HEK293 (cell line): ENCODE results near the gene TSBP1.

Experiments
- GLIS2 ChIP-seq: fragments of 450-650 bp; formaldehyde crosslinking; IDR thresholded peaks from 2 replicates; pipeline ENCODE4 v1.5.1; 2016; ENCODE audit warnings: missing biosample characterization, missing genetic modification characterization
- KLF9 ChIP-seq: fragments of 450-650 bp; formaldehyde crosslinking; IDR thresholded peaks from 2 replicates; pipeline ENCODE4 v1.5.1; 2016; ENCODE audit warnings: missing biosample characterization, missing genetic modification characterization, low read depth
- ZBTB17 ChIP-seq: fragments of 450-650 bp; formaldehyde crosslinking; IDR thresholded peaks from 2 replicates; pipeline ENCODE4 v1.5.1; 2016; ENCODE audit warnings: missing biosample characterization, missing genetic modification characterization
- ZBTB20 ChIP-seq: fragments of 450-650 bp; formaldehyde crosslinking; IDR thresholded peaks from 2 replicates; pipeline ENCODE4 v1.5.1; 2016; ENCODE audit warnings: missing biosample characterization, missing genetic modification characterization
- ZFHX2 ChIP-seq: fragments of 450-650 bp; formaldehyde crosslinking; conservative IDR thresholded peaks from 2 replicates; pipeline ENCODE4 v1.5.1; 2016; ENCODE audit warnings: missing biosample characterization, missing genetic modification characterization
- ZNF175 ChIP-seq: fragments of 450-650 bp; formaldehyde crosslinking; IDR thresholded peaks from 2 replicates; pipeline ENCODE4 v1.5.1; 2016; ENCODE audit warnings: missing biosample characterization, missing genetic modification characterization
- ZNF214 ChIP-seq: fragments of 450-650 bp; formaldehyde crosslinking; IDR thresholded peaks from 2 replicates; pipeline ENCODE4 v1.5.1; 2017; ENCODE audit warnings: missing biosample characterization, mild to moderate bottlenecking, missing genetic modification characterization, borderline replicate concordance
- ZNF266 ChIP-seq: fragments of 450-650 bp; formaldehyde crosslinking; IDR thresholded peaks from 2 replicates; pipeline ENCODE4 v1.5.1; 2016; ENCODE audit warnings: missing biosample characterization, missing genetic modification characterization, low read depth
- ZNF274 ChIP-seq, 2 experiments: fragments of 200-500 bp in 1 of 2; fragments of 450-650 bp in 1 of 2; sonication (Bioruptor generic) in 1 of 2; formaldehyde crosslinking in 1 of 2; IDR thresholded peaks; 2 replicates each; pipeline versions ENCODE4 v1.5.1 to v1.6.1; 2014 to 2016; ENCODE audit warnings: borderline replicate concordance in 1 of 2, inconsistent platforms in 1 of 2, low read length in 1 of 2, missing biosample characterization in 1 of 2, missing genetic modification characterization in 1 of 2
- ZNF335 ChIP-seq: fragments of 450-650 bp; formaldehyde crosslinking; conservative IDR thresholded peaks from 2 replicates; pipeline ENCODE4 v1.5.1; 2016; ENCODE audit warnings: missing biosample characterization, missing genetic modification characterization
- ZNF394 ChIP-seq: fragments of 450-650 bp; formaldehyde crosslinking; IDR thresholded peaks from 2 replicates; pipeline ENCODE4 v1.5.1; 2016; ENCODE audit warnings: missing biosample characterization, missing genetic modification characterization, mild to moderate bottlenecking, moderate library complexity, borderline replicate concordance
- ZNF426 ChIP-seq: fragments of 450-650 bp; formaldehyde crosslinking; IDR thresholded peaks from 2 replicates; pipeline ENCODE4 v1.5.1; 2017; ENCODE audit warnings: missing biosample characterization, missing genetic modification characterization, mild to moderate bottlenecking, inconsistent platforms, moderate library complexity
- ZNF510 ChIP-seq: fragments of 450-650 bp; formaldehyde crosslinking; IDR thresholded peaks from 2 replicates; pipeline ENCODE4 v1.5.1; 2018; ENCODE audit warnings: mild to moderate bottlenecking, missing genetic modification characterization, missing biosample characterization; ENCODE audit not compliant: insufficient replicate concordance
- ZNF747 ChIP-seq: fragments of 450-650 bp; formaldehyde crosslinking; IDR thresholded peaks from 2 replicates; pipeline ENCODE4 v1.5.1; 2016; ENCODE audit warnings: missing biosample characterization, missing genetic modification characterization
- ZNF843 ChIP-seq: fragments of 450-650 bp; formaldehyde crosslinking; IDR thresholded peaks from 2 replicates; pipeline ENCODE4 v1.5.1; 2016; ENCODE audit warnings: missing biosample characterization, missing genetic modification characterization
- TF ChIP-seq, protein P1 (sequence below): fragments of 450-650 bp; formaldehyde crosslinking; IDR thresholded peaks from 2 replicates; pipeline ENCODE4 v1.5.1; 2016; ENCODE audit warnings: missing biosample characterization, missing genetic modification characterization
- TF ChIP-seq, protein P2 (sequence below): fragments of 450-650 bp; formaldehyde crosslinking; IDR thresholded peaks from 2 replicates; pipeline ENCODE4 v1.5.1; 2016; ENCODE audit warnings: missing biosample characterization, missing genetic modification characterization, low read depth
- TF ChIP-seq, protein P3 (sequence below): fragments of 450-650 bp; formaldehyde crosslinking; IDR thresholded peaks from 2 replicates; pipeline ENCODE4 v1.5.1; 2016; ENCODE audit warnings: missing biosample characterization, missing genetic modification characterization
- TF ChIP-seq, protein P4 (sequence below): fragments of 450-650 bp; formaldehyde crosslinking; IDR thresholded peaks from 2 replicates; pipeline ENCODE4 v1.5.1; 2016; ENCODE audit warnings: missing biosample characterization, missing genetic modification characterization
- TF ChIP-seq, protein P5 (sequence below): sonication (generic); formaldehyde crosslinking; IDR thresholded peaks from 2 replicates; pipeline ENCODE4 v1.8.1; 2022; ENCODE audit warnings: mild to moderate bottlenecking, moderate library complexity, missing genetic modification reagents
- TF ChIP-seq, protein P6 (sequence below): fragments of 450-650 bp; formaldehyde crosslinking; IDR thresholded peaks from 2 replicates; pipeline ENCODE4 v1.5.1; 2016; ENCODE audit warnings: missing biosample characterization, missing genetic modification characterization
- TF ChIP-seq, protein P7 (sequence below): fragments of 450-650 bp; formaldehyde crosslinking; IDR thresholded peaks from 2 replicates; pipeline ENCODE4 v1.5.1; 2016; ENCODE audit warnings: missing biosample characterization, missing genetic modification characterization
- TF ChIP-seq, protein P8 (sequence below): fragments of 450-650 bp; formaldehyde crosslinking; IDR thresholded peaks from 2 replicates; pipeline ENCODE4 v1.5.1; 2016; ENCODE audit warnings: missing biosample characterization, missing genetic modification characterization
- TF ChIP-seq, protein P9 (sequence below): fragments of 450-650 bp; formaldehyde crosslinking; IDR thresholded peaks from 2 replicates; pipeline ENCODE4 v1.5.1; 2016; ENCODE audit warnings: missing biosample characterization, missing genetic modification characterization

TSBP1 gene

DNA sequence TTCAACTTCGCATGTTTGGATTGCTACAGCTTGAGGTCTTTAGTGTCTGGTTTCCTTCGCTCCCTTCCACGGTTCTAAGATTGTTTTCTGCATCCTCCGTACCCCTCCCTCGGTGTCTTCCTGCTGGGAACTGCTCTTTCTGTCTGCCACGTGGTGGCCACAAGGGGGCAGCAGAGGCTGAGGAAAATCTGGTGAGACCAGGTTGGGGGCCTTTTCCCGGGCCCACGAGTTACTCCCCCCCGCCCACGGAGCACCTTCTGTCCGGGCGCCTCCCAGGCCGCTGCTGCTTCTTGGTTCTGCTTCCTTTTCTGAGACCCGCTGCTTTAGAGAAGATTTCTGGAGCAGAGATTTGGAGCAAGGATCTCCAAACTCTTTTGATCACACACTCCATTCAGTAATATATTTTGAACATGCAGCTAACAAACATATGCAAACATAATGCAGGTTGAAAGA is 126.7 kb downstream of the TSBP1 start (continued):
- TF ChIP-seq, protein P1, sequence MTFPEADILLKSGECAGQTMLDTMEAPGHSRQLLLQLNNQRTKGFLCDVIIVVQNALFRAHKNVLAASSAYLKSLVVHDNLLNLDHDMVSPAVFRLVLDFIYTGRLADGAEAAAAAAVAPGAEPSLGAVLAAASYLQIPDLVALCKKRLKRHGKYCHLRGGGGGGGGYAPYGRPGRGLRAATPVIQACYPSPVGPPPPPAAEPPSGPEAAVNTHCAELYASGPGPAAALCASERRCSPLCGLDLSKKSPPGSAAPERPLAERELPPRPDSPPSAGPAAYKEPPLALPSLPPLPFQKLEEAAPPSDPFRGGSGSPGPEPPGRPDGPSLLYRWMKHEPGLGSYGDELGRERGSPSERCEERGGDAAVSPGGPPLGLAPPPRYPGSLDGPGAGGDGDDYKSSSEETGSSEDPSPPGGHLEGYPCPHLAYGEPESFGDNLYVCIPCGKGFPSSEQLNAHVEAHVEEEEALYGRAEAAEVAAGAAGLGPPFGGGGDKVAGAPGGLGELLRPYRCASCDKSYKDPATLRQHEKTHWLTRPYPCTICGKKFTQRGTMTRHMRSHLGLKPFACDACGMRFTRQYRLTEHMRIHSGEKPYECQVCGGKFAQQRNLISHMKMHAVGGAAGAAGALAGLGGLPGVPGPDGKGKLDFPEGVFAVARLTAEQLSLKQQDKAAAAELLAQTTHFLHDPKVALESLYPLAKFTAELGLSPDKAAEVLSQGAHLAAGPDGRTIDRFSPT (tag by site-specific recombination) = no peak
- TF ChIP-seq, protein P2, sequence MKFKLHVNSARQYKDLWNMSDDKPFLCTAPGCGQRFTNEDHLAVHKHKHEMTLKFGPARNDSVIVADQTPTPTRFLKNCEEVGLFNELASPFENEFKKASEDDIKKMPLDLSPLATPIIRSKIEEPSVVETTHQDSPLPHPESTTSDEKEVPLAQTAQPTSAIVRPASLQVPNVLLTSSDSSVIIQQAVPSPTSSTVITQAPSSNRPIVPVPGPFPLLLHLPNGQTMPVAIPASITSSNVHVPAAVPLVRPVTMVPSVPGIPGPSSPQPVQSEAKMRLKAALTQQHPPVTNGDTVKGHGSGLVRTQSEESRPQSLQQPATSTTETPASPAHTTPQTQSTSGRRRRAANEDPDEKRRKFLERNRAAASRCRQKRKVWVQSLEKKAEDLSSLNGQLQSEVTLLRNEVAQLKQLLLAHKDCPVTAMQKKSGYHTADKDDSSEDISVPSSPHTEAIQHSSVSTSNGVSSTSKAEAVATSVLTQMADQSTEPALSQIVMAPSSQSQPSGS (tag by site-specific recombination) = no peak
- TF ChIP-seq ZNF510 (tag by site-specific recombination) (no peak), ZFHX2 (tag by site-specific recombination) (peak; percentile 87), ZBTB17 (tag by site-specific recombination) (peak; percentile 79; the same call in 1 of the 2 replicates), ZNF426 (no peak), ZNF274 (IDR thresholded peaks at IDR 0.05; ENCODE audit: low read length) (no peak), ZNF274 (tag by site-specific recombination; IDR thresholded peaks at IDR 0.05; ENCODE audit: borderline replicate concordance) (no peak), ZNF266 (tag by site-specific recombination) (no peak), ZNF747 (tag by site-specific recombination) (no peak), ZNF175 (tag by site-specific recombination) (no peak), ZNF843 (tag by site-specific recombination) (no peak), GLIS2 (tag by site-specific recombination) (peak; percentile 85), ZNF214 (tag by site-specific recombination) (no peak), ZBTB20 (tag by site-specific recombination) (peak; percentile 34; the same call in 1 of the 2 replicates), KLF9 (tag by site-specific recombination) (no peak), ZNF335 (peak; percentile 65), ZNF394 (tag by site-specific recombination) (peak; percentile 60; the same call in 1 of the 2 replicates)
- TF ChIP-seq, protein P3, sequence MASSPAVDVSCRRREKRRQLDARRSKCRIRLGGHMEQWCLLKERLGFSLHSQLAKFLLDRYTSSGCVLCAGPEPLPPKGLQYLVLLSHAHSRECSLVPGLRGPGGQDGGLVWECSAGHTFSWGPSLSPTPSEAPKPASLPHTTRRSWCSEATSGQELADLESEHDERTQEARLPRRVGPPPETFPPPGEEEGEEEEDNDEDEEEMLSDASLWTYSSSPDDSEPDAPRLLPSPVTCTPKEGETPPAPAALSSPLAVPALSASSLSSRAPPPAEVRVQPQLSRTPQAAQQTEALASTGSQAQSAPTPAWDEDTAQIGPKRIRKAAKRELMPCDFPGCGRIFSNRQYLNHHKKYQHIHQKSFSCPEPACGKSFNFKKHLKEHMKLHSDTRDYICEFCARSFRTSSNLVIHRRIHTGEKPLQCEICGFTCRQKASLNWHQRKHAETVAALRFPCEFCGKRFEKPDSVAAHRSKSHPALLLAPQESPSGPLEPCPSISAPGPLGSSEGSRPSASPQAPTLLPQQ (tag by site-specific recombination) = peak; percentile 93
- TF ChIP-seq, protein P4, sequence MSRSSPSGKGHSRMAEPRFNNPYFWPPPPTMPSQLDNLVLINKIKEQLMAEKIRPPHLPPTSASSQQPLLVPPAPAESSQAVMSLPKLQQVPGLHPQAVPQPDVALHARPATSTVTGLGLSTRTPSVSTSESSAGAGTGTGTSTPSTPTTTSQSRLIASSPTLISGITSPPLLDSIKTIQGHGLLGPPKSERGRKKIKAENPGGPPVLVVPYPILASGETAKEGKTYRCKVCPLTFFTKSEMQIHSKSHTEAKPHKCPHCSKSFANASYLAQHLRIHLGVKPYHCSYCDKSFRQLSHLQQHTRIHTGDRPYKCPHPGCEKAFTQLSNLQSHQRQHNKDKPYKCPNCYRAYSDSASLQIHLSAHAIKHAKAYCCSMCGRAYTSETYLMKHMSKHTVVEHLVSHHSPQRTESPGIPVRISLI (tag by site-specific recombination) = no peak
- TF ChIP-seq, protein P5, sequence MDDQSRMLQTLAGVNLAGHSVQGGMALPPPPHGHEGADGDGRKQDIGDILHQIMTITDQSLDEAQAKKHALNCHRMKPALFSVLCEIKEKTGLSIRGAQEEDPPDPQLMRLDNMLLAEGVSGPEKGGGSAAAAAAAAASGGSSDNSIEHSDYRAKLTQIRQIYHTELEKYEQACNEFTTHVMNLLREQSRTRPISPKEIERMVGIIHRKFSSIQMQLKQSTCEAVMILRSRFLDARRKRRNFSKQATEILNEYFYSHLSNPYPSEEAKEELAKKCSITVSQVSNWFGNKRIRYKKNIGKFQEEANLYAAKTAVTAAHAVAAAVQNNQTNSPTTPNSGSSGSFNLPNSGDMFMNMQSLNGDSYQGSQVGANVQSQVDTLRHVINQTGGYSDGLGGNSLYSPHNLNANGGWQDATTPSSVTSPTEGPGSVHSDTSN (CRISPR knock-in tag) = no peak
- TF ChIP-seq, protein P6, sequence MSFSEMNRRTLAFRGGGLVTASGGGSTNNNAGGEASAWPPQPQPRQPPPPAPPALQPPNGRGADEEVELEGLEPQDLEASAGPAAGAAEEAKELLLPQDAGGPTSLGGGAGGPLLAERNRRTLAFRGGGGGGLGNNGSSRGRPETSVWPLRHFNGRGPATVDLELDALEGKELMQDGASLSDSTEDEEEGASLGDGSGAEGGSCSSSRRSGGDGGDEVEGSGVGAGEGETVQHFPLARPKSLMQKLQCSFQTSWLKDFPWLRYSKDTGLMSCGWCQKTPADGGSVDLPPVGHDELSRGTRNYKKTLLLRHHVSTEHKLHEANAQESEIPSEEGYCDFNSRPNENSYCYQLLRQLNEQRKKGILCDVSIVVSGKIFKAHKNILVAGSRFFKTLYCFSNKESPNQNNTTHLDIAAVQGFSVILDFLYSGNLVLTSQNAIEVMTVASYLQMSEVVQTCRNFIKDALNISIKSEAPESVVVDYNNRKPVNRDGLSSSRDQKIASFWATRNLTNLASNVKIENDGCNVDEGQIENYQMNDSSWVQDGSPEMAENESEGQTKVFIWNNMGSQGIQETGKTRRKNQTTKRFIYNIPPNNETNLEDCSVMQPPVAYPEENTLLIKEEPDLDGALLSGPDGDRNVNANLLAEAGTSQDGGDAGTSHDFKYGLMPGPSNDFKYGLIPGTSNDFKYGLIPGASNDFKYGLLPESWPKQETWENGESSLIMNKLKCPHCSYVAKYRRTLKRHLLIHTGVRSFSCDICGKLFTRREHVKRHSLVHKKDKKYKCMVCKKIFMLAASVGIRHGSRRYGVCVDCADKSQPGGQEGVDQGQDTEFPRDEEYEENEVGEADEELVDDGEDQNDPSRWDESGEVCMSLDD = peak; percentile 57; the same call in 1 of the 2 replicates
- TF ChIP-seq, protein P7, sequence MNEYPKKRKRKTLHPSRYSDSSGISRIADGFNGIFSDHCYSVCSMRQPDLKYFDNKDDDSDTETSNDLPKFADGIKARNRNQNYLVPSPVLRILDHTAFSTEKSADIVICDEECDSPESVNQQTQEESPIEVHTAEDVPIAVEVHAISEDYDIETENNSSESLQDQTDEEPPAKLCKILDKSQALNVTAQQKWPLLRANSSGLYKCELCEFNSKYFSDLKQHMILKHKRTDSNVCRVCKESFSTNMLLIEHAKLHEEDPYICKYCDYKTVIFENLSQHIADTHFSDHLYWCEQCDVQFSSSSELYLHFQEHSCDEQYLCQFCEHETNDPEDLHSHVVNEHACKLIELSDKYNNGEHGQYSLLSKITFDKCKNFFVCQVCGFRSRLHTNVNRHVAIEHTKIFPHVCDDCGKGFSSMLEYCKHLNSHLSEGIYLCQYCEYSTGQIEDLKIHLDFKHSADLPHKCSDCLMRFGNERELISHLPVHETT = no peak
- TF ChIP-seq, protein P8, sequence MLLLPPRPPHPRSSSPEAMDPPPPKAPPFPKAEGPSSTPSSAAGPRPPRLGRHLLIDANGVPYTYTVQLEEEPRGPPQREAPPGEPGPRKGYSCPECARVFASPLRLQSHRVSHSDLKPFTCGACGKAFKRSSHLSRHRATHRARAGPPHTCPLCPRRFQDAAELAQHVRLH (tag by site-specific recombination) = no peak
- TF ChIP-seq, protein P9, sequence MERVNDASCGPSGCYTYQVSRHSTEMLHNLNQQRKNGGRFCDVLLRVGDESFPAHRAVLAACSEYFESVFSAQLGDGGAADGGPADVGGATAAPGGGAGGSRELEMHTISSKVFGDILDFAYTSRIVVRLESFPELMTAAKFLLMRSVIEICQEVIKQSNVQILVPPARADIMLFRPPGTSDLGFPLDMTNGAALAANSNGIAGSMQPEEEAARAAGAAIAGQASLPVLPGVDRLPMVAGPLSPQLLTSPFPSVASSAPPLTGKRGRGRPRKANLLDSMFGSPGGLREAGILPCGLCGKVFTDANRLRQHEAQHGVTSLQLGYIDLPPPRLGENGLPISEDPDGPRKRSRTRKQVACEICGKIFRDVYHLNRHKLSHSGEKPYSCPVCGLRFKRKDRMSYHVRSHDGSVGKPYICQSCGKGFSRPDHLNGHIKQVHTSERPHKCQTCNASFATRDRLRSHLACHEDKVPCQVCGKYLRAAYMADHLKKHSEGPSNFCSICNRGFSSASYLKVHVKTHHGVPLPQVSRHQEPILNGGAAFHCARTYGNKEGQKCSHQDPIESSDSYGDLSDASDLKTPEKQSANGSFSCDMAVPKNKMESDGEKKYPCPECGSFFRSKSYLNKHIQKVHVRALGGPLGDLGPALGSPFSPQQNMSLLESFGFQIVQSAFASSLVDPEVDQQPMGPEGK (tag by site-specific recombination) = peak; percentile 98
